ENCODE measurements around the gene RHO. TPM values are rescaled to one million over a fixed set of nuclear protein-coding genes. Genes with fewer than 3 reads are reported as not detected.

RHO gene
- polyA plus RNA-seq, 1 of the 3 experiments (the other 2 are of a cell fraction) = not detected

- no peak for TF ChIP-seq IRF3 (IDR thresholded peaks at IDR 0.05; ENCODE audit: low read depth, low read length)
Measured at GRCh38 chr3:129553171-129553570, 24.7 kb downstream of the RHO start (continued).

- CTCF ChIA-PET = interaction anchor here (2.5 kb wide), 1 partner anchor 63 kb away, joined by 7 read pairs; no protein-coding TSS in a partner anchor
Measured at GRCh38 chr3:129553719-129554118, 25.3 kb downstream of the RHO start.

More at GRCh38 chr3:129553719-129554118, 25.3 kb downstream of the RHO start:
- H2AFZ ChIP-seq (ENCODE audit: low read depth) = no peak overlapping the region
- no peaks in the 10 kb centered on the region for H3K9me3 ChIP-seq
- H3K9ac ChIP-seq = no peak overlapping the region
- no peaks in the 10 kb centered on the region for H4K20me1 ChIP-seq (ENCODE audit: insufficient read depth)
- TF ChIP-seq IRF3 (IDR thresholded peaks at IDR 0.05; ENCODE audit: low read depth, low read length) (no peak), NRF1 (IDR thresholded peaks at IDR 0.05; ENCODE audit: low read depth, low read length) (no peak), REST (IDR thresholded peaks at IDR 0.05; ENCODE audit: low read depth, low read length) (no peak), MEF2A (IDR thresholded peaks at IDR 0.05; ENCODE audit: borderline replicate concordance, low read depth) (no peak), MAX (IDR thresholded peaks at IDR 0.05; ENCODE audit: low read depth) (no peak), GABPA (IDR thresholded peaks at IDR 0.05; ENCODE audit: low read depth) (no peak)
- H3K79me2 ChIP-seq (ENCODE audit: insufficient read depth) = no peaks in the 10 kb centered on the region
- no peak overlapping the region for H3K4me3 ChIP-seq (ENCODE audit: low read depth in 2 of 2, low read length in 1 of 2)
- no peak for DNase-seq
- no peak overlapping the region for H3K27ac ChIP-seq (ENCODE audit: low read depth in 2 of 2, low read length in 1 of 2)
- peaks cover 7 to 40% of the 10 kb centered on the region in 2 experiments for H3K4me1 ChIP-seq (ENCODE audit: control insufficient read depth in 1 of 2, insufficient read depth in 2 of 2, low read depth in 1 of 2, low read length in 1 of 2)
- 95% methylated on average over 15 of the region's 15 CpGs for WGBS (ENCODE audit: low lambda C conversion rate)
- H3K9me2 ChIP-seq = no peaks in the 10 kb centered on the region
- no peak overlapping the region for H3K4me2 ChIP-seq
- POLR2A ChIA-PET = no interaction called here
- H3K36me3 ChIP-seq (replicated peaks in 1 of 2; ENCODE audit: control insufficient read depth in 1 of 2, insufficient read depth in 2 of 2, low read length in 1 of 2) = no peaks in the 10 kb centered on the region
- H3F3A ChIP-seq (replicated peaks; ENCODE audit: insufficient read depth) = peaks cover 5% of the 10 kb centered on the region
- H3K27me3 ChIP-seq (ENCODE audit: insufficient read depth) = no peaks in the 10 kb centered on the region
